Measurements from ENCODE around the gene GPR34. TPM values are rescaled to one million over a fixed set of nuclear protein-coding genes. Genes with fewer than 3 reads are reported as not detected.

Gene GPR34
- total and polyA plus RNA-seq, 2 of the 4 experiments (the other 2 are of a cell fraction), result not detected

DNA sequence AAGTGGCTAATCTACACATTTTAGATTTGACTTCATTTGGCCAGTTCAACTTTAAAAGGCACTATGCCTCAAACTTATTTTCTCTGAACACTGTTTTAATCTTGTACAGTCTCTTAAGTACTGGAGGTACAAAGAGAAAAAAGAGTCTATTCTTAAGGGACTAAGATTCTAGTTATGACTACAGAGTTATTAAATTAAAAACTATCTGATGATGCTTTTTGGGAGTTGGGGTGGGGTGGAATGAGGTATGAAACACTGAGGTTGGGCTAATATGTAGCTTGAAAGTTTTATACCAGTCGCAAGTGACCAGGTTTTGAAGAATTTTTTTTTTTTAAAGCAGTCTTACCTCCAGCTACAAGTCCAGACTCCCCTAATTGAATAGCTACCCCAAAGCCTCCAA lies 17.7 kb upstream of the GPR34 start:
- H2BK20ac ChIP-seq (ENCODE audit: low read depth, low read length), result no peak overlapping the region
- no peak overlapping the region for H3K27ac ChIP-seq (ENCODE audit: insufficient read depth, low read length)
- H3K9me3 ChIP-seq (ENCODE audit: control insufficient read depth, insufficient read depth, low read length), result no peaks in the 10 kb centered on the region
- H2BK5ac ChIP-seq (ENCODE audit: low read depth, low read length, poor library complexity, severe bottlenecking), result no peak overlapping the region
- H3K4me1 ChIP-seq (ENCODE audit: control insufficient read depth, insufficient read depth, low read length), result no peaks in the 10 kb centered on the region
- H3K36me3 ChIP-seq (ENCODE audit: control insufficient read depth, insufficient read depth, low read length), result no peaks in the 10 kb centered on the region
- H3K4me2 ChIP-seq (ENCODE audit: low read depth, low read length), result no peak overlapping the region
- dilution Hi-C loops (cut with HindIII; ENCODE audit: low sequenced_read_pairs, unreplicated experiment) (no loop called here), intact Hi-C loops (cut with micrococcal nuclease) (no loop called here), in situ Hi-C loops (cut with MboI; ENCODE audit: low sequenced_read_pairs) (no loop called here)
- no peaks in the 10 kb centered on the region for H4K20me1 ChIP-seq (ENCODE audit: insufficient read depth, low read length)
- H3K27me3 ChIP-seq (ENCODE audit: control insufficient read depth, insufficient read depth, low read length), result no peaks in the 10 kb centered on the region
- ChIA-PET POLR2A (ENCODE audit: unreplicated experiment) (no interaction called here), CTCF (interaction anchor here (0.6 kb wide), 2 partner anchors 25 to 938 kb away, joined by 4 to 5 read pairs; no protein-coding TSS in a partner anchor)
- H3K14ac ChIP-seq (replicated peaks; ENCODE audit: low read depth, low read length), result no peak overlapping the region
- no peak overlapping the region for H3K23ac ChIP-seq (ENCODE audit: low read depth, low read length)
- H4K8ac ChIP-seq (ENCODE audit: low read depth in 2 of 2, low read length in 2 of 2), result no peak overlapping the region
- no peak overlapping the region for H3K9ac ChIP-seq (ENCODE audit: low read depth, low read length)
- H2AFZ ChIP-seq (replicated peaks; ENCODE audit: low read length, poor library complexity), result no peak overlapping the region
- H3K4ac ChIP-seq (ENCODE audit: low read depth, low read length), result no peak overlapping the region
- H2BK15ac ChIP-seq (ENCODE audit: low read depth, low read length), result no peak overlapping the region
- no peak overlapping the region for H3K18ac ChIP-seq (ENCODE audit: low read depth, low read length)
- no peak overlapping the region for H4K5ac ChIP-seq (ENCODE audit: low read depth, low read length)
- H2BK120ac ChIP-seq (ENCODE audit: low read depth, low read length), result no peak overlapping the region
- H2AK9ac ChIP-seq (replicated peaks; ENCODE audit: low read depth, low read length, poor library complexity), result no peak overlapping the region
- H3K4me3 ChIP-seq (ENCODE audit: insufficient read depth, low read depth, low read length), result no peak overlapping the region
- H3K9me1 ChIP-seq (ENCODE audit: insufficient read depth, low read length), result peaks cover 2% of the 10 kb centered on the region; the same call in 1 of the 2 replicates
- H3K56ac ChIP-seq (ENCODE audit: extremely low read depth, insufficient read depth, low read length), result no peak overlapping the region
- H2AK5ac ChIP-seq (ENCODE audit: low read depth, low read length), result no peak overlapping the region
- no peaks in the 10 kb centered on the region for H3K79me1 ChIP-seq (ENCODE audit: low read depth in 1 of 2, low read length in 2 of 2)
- no peak overlapping the region for H4K91ac ChIP-seq (ENCODE audit: insufficient read depth, low read depth, low read length)
- TF ChIP-seq, protein P1, sequence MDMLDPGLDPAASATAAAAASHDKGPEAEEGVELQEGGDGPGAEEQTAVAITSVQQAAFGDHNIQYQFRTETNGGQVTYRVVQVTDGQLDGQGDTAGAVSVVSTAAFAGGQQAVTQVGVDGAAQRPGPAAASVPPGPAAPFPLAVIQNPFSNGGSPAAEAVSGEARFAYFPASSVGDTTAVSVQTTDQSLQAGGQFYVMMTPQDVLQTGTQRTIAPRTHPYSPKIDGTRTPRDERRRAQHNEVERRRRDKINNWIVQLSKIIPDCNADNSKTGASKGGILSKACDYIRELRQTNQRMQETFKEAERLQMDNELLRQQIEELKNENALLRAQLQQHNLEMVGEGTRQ (IDR thresholded peaks at IDR 0.05; ENCODE audit: low read depth, low read length), result no peak
- TF ChIP-seq POLR2A (IDR thresholded peaks at IDR 0.05; ENCODE audit: low read depth, low read length) (no peak), SMC3 (IDR thresholded peaks at IDR 0.05; ENCODE audit: low read depth, low read length) (no peak), CHD1 (IDR thresholded peaks at IDR 0.05; ENCODE audit: low read depth, low read length) (no peak), BHLHE40 (IDR thresholded peaks at IDR 0.05; ENCODE audit: low read depth, low read length) (no peak), MAFK (IDR thresholded peaks at IDR 0.05; ENCODE audit: low read depth, low read length) (no peak), RCOR1 (IDR thresholded peaks at IDR 0.05; ENCODE audit: insufficient replicate concordance, low read length) (no peak), RFX5 (IDR thresholded peaks at IDR 0.05; ENCODE audit: low read depth, low read length) (no peak), FOS (IDR thresholded peaks at IDR 0.05; ENCODE audit: low read depth, low read length) (no peak), NFE2L2 (IDR thresholded peaks at IDR 0.05; ENCODE audit: low read depth, low read length) (no peak), MAZ (IDR thresholded peaks at IDR 0.05; ENCODE audit: borderline replicate concordance, low read depth, low read length) (no peak), MXI1 (IDR thresholded peaks at IDR 0.05; ENCODE audit: borderline replicate concordance, low read depth, low read length) (no peak), RAD21 (IDR thresholded peaks at IDR 0.05; ENCODE audit: low read length) (no peak), CEBPB (IDR thresholded peaks at IDR 0.05; ENCODE audit: low read depth, low read length) (no peak)
- TF ChIP-seq, protein P2, sequence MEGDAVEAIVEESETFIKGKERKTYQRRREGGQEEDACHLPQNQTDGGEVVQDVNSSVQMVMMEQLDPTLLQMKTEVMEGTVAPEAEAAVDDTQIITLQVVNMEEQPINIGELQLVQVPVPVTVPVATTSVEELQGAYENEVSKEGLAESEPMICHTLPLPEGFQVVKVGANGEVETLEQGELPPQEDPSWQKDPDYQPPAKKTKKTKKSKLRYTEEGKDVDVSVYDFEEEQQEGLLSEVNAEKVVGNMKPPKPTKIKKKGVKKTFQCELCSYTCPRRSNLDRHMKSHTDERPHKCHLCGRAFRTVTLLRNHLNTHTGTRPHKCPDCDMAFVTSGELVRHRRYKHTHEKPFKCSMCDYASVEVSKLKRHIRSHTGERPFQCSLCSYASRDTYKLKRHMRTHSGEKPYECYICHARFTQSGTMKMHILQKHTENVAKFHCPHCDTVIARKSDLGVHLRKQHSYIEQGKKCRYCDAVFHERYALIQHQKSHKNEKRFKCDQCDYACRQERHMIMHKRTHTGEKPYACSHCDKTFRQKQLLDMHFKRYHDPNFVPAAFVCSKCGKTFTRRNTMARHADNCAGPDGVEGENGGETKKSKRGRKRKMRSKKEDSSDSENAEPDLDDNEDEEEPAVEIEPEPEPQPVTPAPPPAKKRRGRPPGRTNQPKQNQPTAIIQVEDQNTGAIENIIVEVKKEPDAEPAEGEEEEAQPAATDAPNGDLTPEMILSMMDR (conservative IDR thresholded peaks at IDR 0.05; ENCODE audit: low read depth, low read length), result no peak
- TF ChIP-seq, protein P3, sequence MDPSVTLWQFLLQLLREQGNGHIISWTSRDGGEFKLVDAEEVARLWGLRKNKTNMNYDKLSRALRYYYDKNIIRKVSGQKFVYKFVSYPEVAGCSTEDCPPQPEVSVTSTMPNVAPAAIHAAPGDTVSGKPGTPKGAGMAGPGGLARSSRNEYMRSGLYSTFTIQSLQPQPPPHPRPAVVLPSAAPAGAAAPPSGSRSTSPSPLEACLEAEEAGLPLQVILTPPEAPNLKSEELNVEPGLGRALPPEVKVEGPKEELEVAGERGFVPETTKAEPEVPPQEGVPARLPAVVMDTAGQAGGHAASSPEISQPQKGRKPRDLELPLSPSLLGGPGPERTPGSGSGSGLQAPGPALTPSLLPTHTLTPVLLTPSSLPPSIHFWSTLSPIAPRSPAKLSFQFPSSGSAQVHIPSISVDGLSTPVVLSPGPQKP (IDR thresholded peaks at IDR 0.05; ENCODE audit: borderline replicate concordance, low read depth, low read length), result no peak
- no peak for ATAC-seq (ENCODE audit: low read depth)
- no peak for DNase-seq
- no CpG with 5 or more reads among the region's 1 CpG for WGBS, 2 experiments (ENCODE audit: extremely low coverage in 2 of 2, insufficient read length in 1 of 2)
- BruUV-seq (replicated peaks), result no TSS peak
